Heart left ventricle (tissue), 13 donors: Measurements from ENCODE around the gene LRMDA.

ENCODE experiments used
- POLR2A ChIP-seq, 2 donors: fragments of 450-650 bp; IDR thresholded peaks; one replicate each; pipeline ENCODE4 v1.6.1; 2017; ENCODE audit warnings: antibody characterized with exemption in 2 of 2, mild to moderate bottlenecking in 2 of 2, moderate library complexity in 2 of 2
- TF ChIP-seq, protein P1 (sequence below), 12 donors: fragments of 200-600 bp; sonication (generic) in 4 of 12; IDR thresholded peaks; one replicate each; pipeline versions ENCODE4 v1.5.0 to v1.8.0; 2018 to 2022; ENCODE audit warnings: antibody characterized with exemption in 12 of 12, mild to moderate bottlenecking in 5 of 12
- donor health status: ischemic (EF 13 %, LVEDD 7.1; RV severe dilation, severe dysfunction).
- donor health status: DM: no; HTN: yes; CAD: no.
- donor health status: DM: no; HTN: no; CAD: no.
- donor health status: ischemic (EF 25% LVEDD 6.9; RV normal size, moderate dysfunction).
- donor health status: ischemic (EF 25% LVEDD 5.7; RV mildly dilated, moderate dysfunction).
- donor health status: ischemic (EF 35%, LVEDD 5.7; RV mildly dilated, moderate dysfunction).
- donor health status: nonischemic (EF 11% LVEDD 7.7; RV severe dilation, severe dysfunction).
- donor health status: DM: yes; HTN: yes; CAD: no.
- donor health status: PGD.
- donor health status: ischemic (EF 29% LVEDD 5.4; RV normal size, mild dysfunction).
- donor health status: nonischemic (EF 23%, LVEDD 6.1; RV moderate dilation, normal function).

DNA sequence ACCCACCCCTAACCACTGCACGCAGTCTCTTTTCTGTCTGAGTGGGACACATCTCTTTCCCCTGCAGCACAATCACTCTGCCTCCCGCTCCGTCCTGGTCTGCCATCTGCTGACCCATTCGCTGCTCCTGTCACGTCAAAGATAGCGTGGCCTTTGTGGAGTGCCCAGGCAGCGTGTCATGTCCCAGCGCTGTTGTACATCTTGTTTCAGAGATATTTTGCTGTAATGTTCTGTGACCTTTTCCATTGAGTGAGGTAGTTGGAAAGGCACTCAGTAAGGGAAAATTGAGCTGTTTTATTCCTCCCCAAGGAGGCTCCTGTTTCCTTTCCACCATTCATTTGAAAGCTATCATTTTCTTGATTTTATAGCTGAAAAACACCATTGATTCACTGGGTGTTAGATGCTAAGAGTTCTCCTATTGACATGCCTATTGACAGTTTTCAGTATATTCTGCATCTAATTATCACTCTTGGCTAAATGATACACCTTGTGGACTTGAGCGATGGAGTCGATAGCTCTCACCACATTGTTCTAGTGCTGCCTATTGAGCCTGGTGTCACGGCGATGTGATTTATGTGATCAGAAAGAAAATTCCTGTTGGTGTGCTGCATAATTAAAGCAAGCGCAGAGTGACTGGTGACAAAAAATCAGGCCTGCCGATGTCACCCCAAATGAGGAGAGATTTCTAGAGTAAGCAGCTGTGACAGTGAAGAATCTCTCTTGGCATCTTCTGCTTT, 372.6 kb downstream of the LRMDA start:
- TF ChIP-seq, protein P1, sequence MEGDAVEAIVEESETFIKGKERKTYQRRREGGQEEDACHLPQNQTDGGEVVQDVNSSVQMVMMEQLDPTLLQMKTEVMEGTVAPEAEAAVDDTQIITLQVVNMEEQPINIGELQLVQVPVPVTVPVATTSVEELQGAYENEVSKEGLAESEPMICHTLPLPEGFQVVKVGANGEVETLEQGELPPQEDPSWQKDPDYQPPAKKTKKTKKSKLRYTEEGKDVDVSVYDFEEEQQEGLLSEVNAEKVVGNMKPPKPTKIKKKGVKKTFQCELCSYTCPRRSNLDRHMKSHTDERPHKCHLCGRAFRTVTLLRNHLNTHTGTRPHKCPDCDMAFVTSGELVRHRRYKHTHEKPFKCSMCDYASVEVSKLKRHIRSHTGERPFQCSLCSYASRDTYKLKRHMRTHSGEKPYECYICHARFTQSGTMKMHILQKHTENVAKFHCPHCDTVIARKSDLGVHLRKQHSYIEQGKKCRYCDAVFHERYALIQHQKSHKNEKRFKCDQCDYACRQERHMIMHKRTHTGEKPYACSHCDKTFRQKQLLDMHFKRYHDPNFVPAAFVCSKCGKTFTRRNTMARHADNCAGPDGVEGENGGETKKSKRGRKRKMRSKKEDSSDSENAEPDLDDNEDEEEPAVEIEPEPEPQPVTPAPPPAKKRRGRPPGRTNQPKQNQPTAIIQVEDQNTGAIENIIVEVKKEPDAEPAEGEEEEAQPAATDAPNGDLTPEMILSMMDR (IDR thresholded peaks at IDR 0.05), result peak in 2 of 12 donors; percentile 10
- TF ChIP-seq POLR2A (IDR thresholded peaks at IDR 0.05), result no peak
